Chondrocyte (in vitro differentiated cells): ENCODE results near the gene EME2. TPM values are rescaled to one million over a fixed set of nuclear protein-coding genes. Genes with fewer than 3 reads are reported as not detected.

Experiments used
- DNase-seq: peaks from one replicate; pipeline ENCODE4 v3.0.0; 2021; ENCODE audit warnings: mixed read lengths, low spot score
- H3K27ac Mint-ChIP-seq: one replicate; pipeline ENCODE4 v1.8.0; 2021; ENCODE audit warnings: mild to moderate bottlenecking, moderate library complexity, mixed read lengths; ENCODE audit not compliant: unreplicated experiment
- H3K27me3 Mint-ChIP-seq: 2 replicates; pipeline ENCODE4 v1.8.0; 2021; ENCODE audit warnings: low read depth, mixed read lengths
- H3K36me3 Mint-ChIP-seq: 2 replicates; pipeline ENCODE4 v1.8.0; 2021; ENCODE audit warnings: low read depth, mixed read lengths
- H3K4me1 Mint-ChIP-seq: 2 replicates; pipeline ENCODE4 v1.8.0; 2021; ENCODE audit warnings: low read depth, mild to moderate bottlenecking, mixed read lengths
- H3K4me3 Mint-ChIP-seq: one replicate; pipeline ENCODE4 v1.8.0; 2021; ENCODE audit warnings: mild to moderate bottlenecking, moderate library complexity, mixed read lengths; ENCODE audit not compliant: unreplicated experiment
- H3K9me3 Mint-ChIP-seq: 2 replicates; pipeline ENCODE4 v1.8.0; 2021; ENCODE audit warnings: low read depth, mixed read lengths
- CTCF ChIP-seq: fragments of 200-600 bp; sonication (generic); IDR thresholded peaks from 2 replicates; pipeline ENCODE4 v1.5.0; 2021; ENCODE audit warnings: antibody characterized with exemption, mild to moderate bottlenecking, moderate library complexity
- total RNA-seq: library from RNA; stranded (reverse); gene quantifications from 3 replicates; pipeline ENCODE4 v1.2.1, GENCODE V29; 2021

EME2 gene
- total RNA-seq, 1 donor from 2014 or later = 16.9 TPM

GRCh38 chr16:1760911-1761310 lies 11.7 kb upstream of the EME2 start:
- H3K36me3 Mint-ChIP-seq = peaks cover 9% of the 10 kb centered on the region
- TF ChIP-seq CTCF = no peak
- no peaks in the 10 kb centered on the region for H3K9me3 Mint-ChIP-seq
- H3K4me1 Mint-ChIP-seq = no peaks in the 10 kb centered on the region
- H3K4me3 Mint-ChIP-seq = no peak overlapping the region
- DNase-seq = no peak
- no peaks in the 10 kb centered on the region for H3K27me3 Mint-ChIP-seq
- H3K27ac Mint-ChIP-seq = no peak overlapping the region

- no peak for DNase-seq
- H3K27me3 Mint-ChIP-seq = no peaks in the 10 kb centered on the region
- H3K4me1 Mint-ChIP-seq = no peaks in the 10 kb centered on the region
- H3K4me3 Mint-ChIP-seq = no peak overlapping the region
- no peaks in the 10 kb centered on the region for H3K9me3 Mint-ChIP-seq
- no peak overlapping the region for H3K27ac Mint-ChIP-seq
- no peak for TF ChIP-seq CTCF
- H3K36me3 Mint-ChIP-seq = peaks cover 8% of the 10 kb centered on the region
These were observed 10.9 kb upstream of the EME2 start for GRCh38 chr16:1761751-1762150.

- TF ChIP-seq CTCF = no peak
- no peak overlapping the region for H3K27ac Mint-ChIP-seq
- H3K4me3 Mint-ChIP-seq = no peak overlapping the region
- no peaks in the 10 kb centered on the region for H3K27me3 Mint-ChIP-seq
- no peaks in the 10 kb centered on the region for H3K9me3 Mint-ChIP-seq
- DNase-seq = no peak
- H3K4me1 Mint-ChIP-seq = no peaks in the 10 kb centered on the region
- H3K36me3 Mint-ChIP-seq = peaks cover 9% of the 10 kb centered on the region
These were observed 10.3 kb upstream of the EME2 start for GRCh38 chr16:1762196-1762878.

- Mint-ChIP-seq H3K27ac (no peak overlapping the region), H3K27me3 (no peaks in the 10 kb centered on the region), H3K4me1 (no peaks in the 10 kb centered on the region), H3K4me3 (no peak overlapping the region), H3K36me3 (peaks cover 9% of the 10 kb centered on the region), H3K9me3 (no peaks in the 10 kb centered on the region)
- no peak for TF ChIP-seq CTCF
- DNase-seq = no peak
These were observed 9.6 kb upstream of the EME2 start for GRCh38 chr16:1762879-1763520.

GRCh38 chr16:1763521-1764511 lies 8.8 kb upstream of the EME2 start:
- H3K36me3 Mint-ChIP-seq = peaks cover 9% of the 10 kb centered on the region
- H3K27me3 Mint-ChIP-seq = no peaks in the 10 kb centered on the region
- H3K4me3 Mint-ChIP-seq = no peak overlapping the region
- H3K9me3 Mint-ChIP-seq = no peaks in the 10 kb centered on the region
- H3K4me1 Mint-ChIP-seq = no peaks in the 10 kb centered on the region
- peak; percentile 78 for TF ChIP-seq CTCF
- no peak for DNase-seq
- no peak overlapping the region for H3K27ac Mint-ChIP-seq
